Esophagus muscularis mucosa (tissue), 4 donors: ENCODE results near the gene CLCN6. TPM values are rescaled to one million over a fixed set of nuclear protein-coding genes. Genes with fewer than 3 reads are reported as not detected.

Source experiments
- DNase-seq: peaks from one replicate; pipeline ENCODE4 v3.0.0-alpha.2; 2017; ENCODE audit errors: extremely low spot score
- H3K27ac ChIP-seq, 4 donors: fragments of 200-600 bp; sonication (generic); replicated peaks in 1 of 4; 1 replicate in 3 of 4; 2 replicates in 1 of 4; pipeline ENCODE4 v1.5.1; 2016 to 2019; ENCODE audit warnings: mild to moderate bottlenecking in 1 of 4
- H3K27me3 ChIP-seq, 4 donors: fragments of 200-600 bp; sonication (generic); one replicate each; pipeline versions ENCODE4 v1.5.1 to v1.6.0; 2016 to 2019
- H3K36me3 ChIP-seq, 4 donors: fragments of 200-600 bp; sonication (generic); one replicate each; pipeline ENCODE4 v1.5.1; 2016 to 2019
- H3K4me1 ChIP-seq, 4 donors: fragments of 200-600 bp; sonication (generic); one replicate each; pipeline ENCODE4 v1.5.1; 2016 to 2019
- H3K4me3 ChIP-seq, 4 donors: fragments of 200-600 bp; sonication (generic); 1 replicate in 2 of 4; 2 replicates in 2 of 4; pipeline ENCODE4 v1.5.1; 2016 to 2019; ENCODE audit warnings: mild to moderate bottlenecking in 4 of 4, moderate library complexity in 1 of 4
- H3K9me3 ChIP-seq, 4 donors: fragments of 200-600 bp; sonication (generic); 1 replicate in 3 of 4; 2 replicates in 1 of 4; pipeline ENCODE4 v1.5.1; 2016 to 2019
- CTCF ChIP-seq, 3 experiments: fragments of 200-600 bp in 2 of 3; fragments of 450-650 bp in 1 of 3; sonication (generic) in 2 of 3; IDR thresholded peaks; one replicate each; pipeline ENCODE4 v1.5.1; 2017 to 2019; ENCODE audit warnings: antibody characterized with exemption in 3 of 3, mild to moderate bottlenecking in 2 of 3, moderate library complexity in 1 of 3
- EP300 ChIP-seq: sonication (generic); formaldehyde crosslinking; IDR thresholded peaks from one replicate; pipeline ENCODE4 v1.6.1; 2017; ENCODE audit warnings: antibody characterized with exemption
- POLR2A ChIP-seq: fragments of 450-650 bp; IDR thresholded peaks from one replicate; pipeline ENCODE4 v1.6.1; 2017; ENCODE audit warnings: antibody characterized with exemption, moderate library complexity, mild to moderate bottlenecking, low read depth
- POLR2AphosphoS5 ChIP-seq, 2 donors: sonication (generic); formaldehyde crosslinking; IDR thresholded peaks; one replicate each; pipeline ENCODE4 v1.6.1; 2017; ENCODE audit warnings: antibody characterized with exemption in 2 of 2
- WGBS: methylation state at CpG from one replicate; pipeline ENCODE4 v1.1.5; 2018; 5-methylcytosine and 5-hydroxymethylcytosine counted together
- intact Hi-C: fragments of 100-400 bp; cut with DNase I; formaldehyde crosslinking; loops from one replicate; pipeline ENCODE4 v1.15.1; 2023
- total RNA-seq, 4 donors: library from RNA; depleted of rRNA; stranded (reverse); fragments of >200 nt; gene quantifications; one replicate each; pipeline versions ENCODE4 v1.1.0 to v1.2.1, GENCODE V29; 2016

Gene CLCN6
- total RNA-seq, 4 donors from 2014 or later, result 12.5 to 19.7 (median 15.5) TPM

GRCh38 chr1:11778336-11778735 is 27.7 kb upstream of the CLCN6 start:
- no peak for DNase-seq

GRCh38 chr1:11778844-11779623 is 27.0 kb upstream of the CLCN6 start:
- Histone ChIP-seq H3K4me3 (no peak overlapping the region), H3K9me3 (no peaks in the 10 kb centered on the region), H3K27ac (no peak overlapping the region), H3K4me1 (no peaks in the 10 kb centered on the region), H3K36me3 (no peaks in the 10 kb centered on the region), H3K27me3 (no peaks in the 10 kb centered on the region)
- no peak for DNase-seq
- TF ChIP-seq POLR2AphosphoS5 (IDR thresholded peaks at IDR 0.05) (no peak), CTCF (IDR thresholded peaks at IDR 0.05) (no peak), EP300 (no peak), POLR2A (no peak)
- WGBS, result 91% methylated on average over 13 of the region's 15 CpGs
- intact Hi-C loops, result no loop called here

More at GRCh38 chr1:11778336-11778735, 27.7 kb upstream of the CLCN6 start:
- no peaks in the 10 kb centered on the region for H3K9me3 ChIP-seq
- 93% methylated on average over 7 of the region's 9 CpGs for WGBS
- H3K4me1 ChIP-seq, result no peaks in the 10 kb centered on the region
- no peak overlapping the region for H3K4me3 ChIP-seq
- no peak overlapping the region for H3K27ac ChIP-seq
- intact Hi-C loops, result no loop called here
- no peak for TF ChIP-seq CTCF (IDR thresholded peaks at IDR 0.05)
- TF ChIP-seq POLR2AphosphoS5 (IDR thresholded peaks at IDR 0.05), result no peak
- TF ChIP-seq POLR2A, result no peak
- no peak for TF ChIP-seq EP300
- H3K27me3 ChIP-seq, result no peaks in the 10 kb centered on the region
- no peaks in the 10 kb centered on the region for H3K36me3 ChIP-seq

GRCh38 chr1:11779715-11780379 is 26.1 kb upstream of the CLCN6 start:
- Histone ChIP-seq H3K4me1 (peaks cover 4 to 8% (median 6%) of the 10 kb centered on the region in 4 donors), H3K9me3 (no peaks in the 10 kb centered on the region), H3K4me3 (no peak overlapping the region), H3K27me3 (no peaks in the 10 kb centered on the region), H3K36me3 (no peaks in the 10 kb centered on the region), H3K27ac (no peak overlapping the region)
- no peak for DNase-seq
- 98% methylated on average over 4 of the region's 13 CpGs for whole genome bisulfite sequencing
- intact Hi-C loops, result no loop called here
- TF ChIP-seq CTCF (IDR thresholded peaks at IDR 0.05), result no peak
- TF ChIP-seq EP300, result no peak
- no peak for TF ChIP-seq POLR2A
- no peak for TF ChIP-seq POLR2AphosphoS5 (IDR thresholded peaks at IDR 0.05)

GRCh38 chr1:11780380-11781147 is 25.4 kb upstream of the CLCN6 start:
- Histone ChIP-seq H3K36me3 (no peaks in the 10 kb centered on the region), H3K27ac (no peak overlapping the region), H3K9me3 (no peaks in the 10 kb centered on the region), H3K4me1 (peaks cover 11 to 15% (median 13%) of the 10 kb centered on the region in 4 donors), H3K27me3 (no peaks in the 10 kb centered on the region), H3K4me3 (no peak overlapping the region)
- intact Hi-C loops, result no loop called here
- WGBS, result 83% methylated on average over 10 of the region's 10 CpGs
- DNase-seq, result no peak
- TF ChIP-seq EP300 (no peak), CTCF (IDR thresholded peaks at IDR 0.05) (no peak), POLR2AphosphoS5 (IDR thresholded peaks at IDR 0.05) (no peak), POLR2A (no peak)
